ENCODE data around the gene PTTG1IP.

PTTG1IP gene

GRCh38 chr21:44909719-44910118 lies 36.2 kb upstream of the PTTG1IP start:
- DNase-seq (ENCODE audit: low spot score): no peak

- DNase-seq (ENCODE audit: low spot score): no peak
Measured at GRCh38 chr21:44908908-44909307, 35.4 kb upstream of the PTTG1IP start.

- DNase-seq (ENCODE audit: low spot score): no peak
Measured at GRCh38 chr21:44907966-44908895, 34.7 kb upstream of the PTTG1IP start.

- DNase-seq (ENCODE audit: low spot score): no peak
Measured at GRCh38 chr21:44907225-44907965, 33.9 kb upstream of the PTTG1IP start.

- no peak for DNase-seq (ENCODE audit: low spot score)
Measured at GRCh38 chr21:44905728-44906090, 32.2 kb upstream of the PTTG1IP start.

- DNase-seq (ENCODE audit: low spot score): no peak
Measured at GRCh38 chr21:44905016-44905727, 31.7 kb upstream of the PTTG1IP start.

GRCh38 chr21:44904141-44904923 lies 30.8 kb upstream of the PTTG1IP start:
- DNase-seq (ENCODE audit: low spot score): no peak

GRCh38 chr21:44903689-44904088 lies 30.2 kb upstream of the PTTG1IP start:
- DNase-seq (ENCODE audit: low spot score): no peak

- DNase-seq (ENCODE audit: low spot score): no peak
Measured at GRCh38 chr21:44903050-44903685, 29.7 kb upstream of the PTTG1IP start.

GRCh38 chr21:44902268-44903049 lies 29.0 kb upstream of the PTTG1IP start:
- no peak for DNase-seq (ENCODE audit: low spot score)

GRCh38 chr21:44901391-44902074 lies 28.0 kb upstream of the PTTG1IP start:
- no peak for DNase-seq (ENCODE audit: low spot score)

GRCh38 chr21:44900559-44901251 lies 27.2 kb upstream of the PTTG1IP start:
- DNase-seq (ENCODE audit: low spot score): no peak

- DNase-seq (ENCODE audit: low spot score): no peak
Measured at GRCh38 chr21:44899768-44900558, 26.5 kb upstream of the PTTG1IP start.

GRCh38 chr21:44898851-44899767 lies 25.6 kb upstream of the PTTG1IP start:
- no peak for DNase-seq (ENCODE audit: low spot score)

GRCh38 chr21:44898011-44898488 lies 24.6 kb upstream of the PTTG1IP start:
- DNase-seq (ENCODE audit: low spot score): no peak

- no peak for DNase-seq (ENCODE audit: low spot score)
Measured at GRCh38 chr21:44897326-44898010, 24.0 kb upstream of the PTTG1IP start.

All from kidney capillary endothelial cell (primary cell).